Type B pancreatic cell (in vitro differentiated cells): ENCODE data around the gene MTCL3.

Source experiments
- DNase-seq: peaks from one replicate; pipeline ENCODE4 v3.0.0; 2021; ENCODE audit warnings: mixed read lengths; ENCODE audit not compliant: unreplicated experiment; ENCODE audit errors: extremely low spot score
- H3K27ac Mint-ChIP-seq: 2 replicates; pipeline ENCODE4 v1.8.0; 2021; ENCODE audit warnings: mild to moderate bottlenecking, mixed read lengths
- H3K27me3 Mint-ChIP-seq: 2 replicates; pipeline ENCODE4 v1.8.0; 2021; ENCODE audit warnings: mixed read lengths
- H3K36me3 Mint-ChIP-seq: 2 replicates; pipeline ENCODE4 v1.8.0; 2021; ENCODE audit warnings: mixed read lengths
- H3K4me1 Mint-ChIP-seq: one replicate; pipeline ENCODE4 v1.8.0; 2021; ENCODE audit warnings: mixed read lengths; ENCODE audit not compliant: unreplicated experiment
- H3K4me3 Mint-ChIP-seq: 2 replicates; pipeline ENCODE4 v1.8.0; 2021; ENCODE audit warnings: mild to moderate bottlenecking, mixed read lengths
- H3K9me3 Mint-ChIP-seq: 2 replicates; pipeline ENCODE4 v1.8.0; 2021; ENCODE audit warnings: mixed read lengths
- TF ChIP-seq, protein P1 (sequence below): fragments of 200-600 bp; sonication (generic); conservative IDR thresholded peaks from 2 replicates; pipeline ENCODE4 v1.5.0; 2021; ENCODE audit warnings: antibody characterized with exemption, mild to moderate bottlenecking

MTCL3 gene

DNA sequence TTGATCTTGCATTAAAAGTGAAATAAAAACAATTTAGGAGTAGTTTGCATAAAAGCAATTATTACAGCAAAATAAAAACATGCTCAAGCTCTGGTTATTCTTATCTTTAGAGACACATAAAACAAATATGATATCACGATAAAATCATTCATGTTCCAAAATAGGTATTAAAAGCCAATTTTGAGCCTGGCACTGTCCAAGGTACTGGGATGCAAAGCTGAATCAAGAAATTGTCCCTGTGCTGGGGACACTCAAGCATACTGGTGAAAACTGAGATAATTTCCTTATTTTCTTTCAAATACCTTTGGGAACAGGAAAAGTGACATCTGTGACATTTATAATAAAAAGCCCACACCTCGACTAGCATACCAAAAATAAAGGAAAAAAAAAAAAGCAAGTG is 931 bp upstream of the MTCL3 start:
- Mint-ChIP-seq H3K36me3 (no peaks in the 10 kb centered on the region), H3K27ac (no peak overlapping the region), H3K4me1 (peaks cover 21% of the 10 kb centered on the region), H3K4me3 (peak overlapping the region; percentile 57), H3K27me3 (peaks cover 66% of the 10 kb centered on the region), H3K9me3 (no peaks in the 10 kb centered on the region)
- no peak for DNase-seq
- TF ChIP-seq, protein P1, sequence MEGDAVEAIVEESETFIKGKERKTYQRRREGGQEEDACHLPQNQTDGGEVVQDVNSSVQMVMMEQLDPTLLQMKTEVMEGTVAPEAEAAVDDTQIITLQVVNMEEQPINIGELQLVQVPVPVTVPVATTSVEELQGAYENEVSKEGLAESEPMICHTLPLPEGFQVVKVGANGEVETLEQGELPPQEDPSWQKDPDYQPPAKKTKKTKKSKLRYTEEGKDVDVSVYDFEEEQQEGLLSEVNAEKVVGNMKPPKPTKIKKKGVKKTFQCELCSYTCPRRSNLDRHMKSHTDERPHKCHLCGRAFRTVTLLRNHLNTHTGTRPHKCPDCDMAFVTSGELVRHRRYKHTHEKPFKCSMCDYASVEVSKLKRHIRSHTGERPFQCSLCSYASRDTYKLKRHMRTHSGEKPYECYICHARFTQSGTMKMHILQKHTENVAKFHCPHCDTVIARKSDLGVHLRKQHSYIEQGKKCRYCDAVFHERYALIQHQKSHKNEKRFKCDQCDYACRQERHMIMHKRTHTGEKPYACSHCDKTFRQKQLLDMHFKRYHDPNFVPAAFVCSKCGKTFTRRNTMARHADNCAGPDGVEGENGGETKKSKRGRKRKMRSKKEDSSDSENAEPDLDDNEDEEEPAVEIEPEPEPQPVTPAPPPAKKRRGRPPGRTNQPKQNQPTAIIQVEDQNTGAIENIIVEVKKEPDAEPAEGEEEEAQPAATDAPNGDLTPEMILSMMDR: no peak

GRCh38 chr6:127519469-127519785 is 292 bp upstream of the MTCL3 start:
- Mint-ChIP-seq H3K4me3 (peak overlapping the region; percentile 88), H3K9me3 (no peaks in the 10 kb centered on the region), H3K4me1 (peaks cover 25% of the 10 kb centered on the region), H3K27ac (peak overlapping the region; percentile 89), H3K36me3 (no peaks in the 10 kb centered on the region), H3K27me3 (peaks cover 72% of the 10 kb centered on the region)
- TF ChIP-seq, protein P1: no peak
- DNase-seq: no peak

- TF ChIP-seq, protein P1: no peak
- Mint-ChIP-seq H3K27ac (peak overlapping the region; percentile 89), H3K9me3 (no peaks in the 10 kb centered on the region), H3K27me3 (peaks cover 78% of the 10 kb centered on the region), H3K4me1 (peaks cover 25% of the 10 kb centered on the region), H3K4me3 (peak overlapping the region; percentile 88), H3K36me3 (no peaks in the 10 kb centered on the region)
- no peak for DNase-seq
Observed at GRCh38 chr6:127518191-127518709, 885 bp downstream of the MTCL3 start.

- TF ChIP-seq, protein P1: no peak
- peaks cover 76% of the 10 kb centered on the region for H3K27me3 Mint-ChIP-seq
- no peak overlapping the region for H3K27ac Mint-ChIP-seq
- peak overlapping the region; percentile 88 for H3K4me3 Mint-ChIP-seq
- DNase-seq: no peak
- peaks cover 25% of the 10 kb centered on the region for H3K4me1 Mint-ChIP-seq
- no peaks in the 10 kb centered on the region for H3K9me3 Mint-ChIP-seq
- no peaks in the 10 kb centered on the region for H3K36me3 Mint-ChIP-seq
Observed at GRCh38 chr6:127517693-127518092, 1.4 kb downstream of the MTCL3 start.

GRCh38 chr6:127516662-127517273 is 2.4 kb downstream of the MTCL3 start:
- Mint-ChIP-seq H3K9me3 (no peaks in the 10 kb centered on the region), H3K27me3 (peaks cover 77% of the 10 kb centered on the region), H3K4me3 (peak overlapping the region; percentile 87), H3K36me3 (no peaks in the 10 kb centered on the region), H3K4me1 (peaks cover 25% of the 10 kb centered on the region), H3K27ac (no peak overlapping the region)
- no peak for DNase-seq
- TF ChIP-seq, protein P1: peak; percentile 87
